Esophagus squamous epithelium (tissue), 5 donors: ENCODE results near the gene STT3B. TPM values are rescaled to one million over a fixed set of nuclear protein-coding genes. Genes with fewer than 3 reads are reported as not detected.

Experiments used
- DNase-seq: peaks from one replicate; lab custom pipeline; 2025; lab: John Stamatoyannopoulos, UW
- H3K27ac ChIP-seq, 4 donors: fragments of 200-600 bp; sonication (generic); one replicate each; pipeline ENCODE4 v1.5.1; 2016 to 2019; ENCODE audit warnings: mild to moderate bottlenecking in 1 of 4
- H3K27me3 ChIP-seq, 4 donors: fragments of 200-600 bp; sonication (generic); 1 replicate in 3 of 4; 2 replicates in 1 of 4; pipeline versions ENCODE4 v1.5.1 to v1.6.0; 2017 to 2021; ENCODE audit warnings: antibody characterized with exemption in 1 of 4
- H3K36me3 ChIP-seq, 3 donors: fragments of 200-600 bp; sonication (generic); one replicate each; pipeline ENCODE4 v1.5.1; 2016 to 2019
- H3K4me1 ChIP-seq, 3 donors: fragments of 200-600 bp; sonication (generic); one replicate each; pipeline ENCODE4 v1.5.1; 2017 to 2019
- H3K4me3 ChIP-seq, 4 donors: fragments of 200-600 bp; sonication (generic); 1 replicate in 3 of 4; 2 replicates in 1 of 4; pipeline ENCODE4 v1.5.1; 2016 to 2019; ENCODE audit warnings: mild to moderate bottlenecking in 2 of 4, moderate library complexity in 1 of 4
- H3K9me3 ChIP-seq, 3 donors: fragments of 200-600 bp; sonication (generic); one replicate each; pipeline ENCODE4 v1.5.1; 2016 to 2019
- POLR2A ChIP-seq, 4 donors: fragments of 450-650 bp; IDR thresholded peaks; one replicate each; pipeline ENCODE4 v1.6.1; 2017; ENCODE audit warnings: antibody characterized with exemption in 4 of 4, mild to moderate bottlenecking in 4 of 4, moderate library complexity in 3 of 4
- WGBS, 2 donors: methylation state at CpG; one replicate each; pipeline ENCODE4 v1.1.5; 2018; 5-methylcytosine and 5-hydroxymethylcytosine counted together
- intact Hi-C: fragments of 100-400 bp; cut with DNase I; formaldehyde crosslinking; loops from one replicate; pipeline ENCODE4 v1.15.0; 2022
- total RNA-seq, 4 donors: library from RNA; depleted of rRNA; stranded (reverse); fragments of >200 nt; gene quantifications; one replicate each; pipeline ENCODE4 v1.1.0, GENCODE V29; 2016
- TF ChIP-seq, protein P1 (sequence below), 6 experiments: fragments of 450-650 bp in 4 of 6; fragments of 200-600 bp in 2 of 6; sonication (generic) in 2 of 6; IDR thresholded peaks; one replicate each; pipeline ENCODE4 v1.5.1; 2016 to 2019; ENCODE audit warnings: antibody characterized with exemption in 6 of 6, mild to moderate bottlenecking in 4 of 6, moderate library complexity in 4 of 6
- donor health status: DM: yes; HTN: yes; CAD: no.

Gene STT3B
- total RNA-seq, 4 donors from 2014 or later, result 82.1 to 123 (median 93.5) TPM

DNA sequence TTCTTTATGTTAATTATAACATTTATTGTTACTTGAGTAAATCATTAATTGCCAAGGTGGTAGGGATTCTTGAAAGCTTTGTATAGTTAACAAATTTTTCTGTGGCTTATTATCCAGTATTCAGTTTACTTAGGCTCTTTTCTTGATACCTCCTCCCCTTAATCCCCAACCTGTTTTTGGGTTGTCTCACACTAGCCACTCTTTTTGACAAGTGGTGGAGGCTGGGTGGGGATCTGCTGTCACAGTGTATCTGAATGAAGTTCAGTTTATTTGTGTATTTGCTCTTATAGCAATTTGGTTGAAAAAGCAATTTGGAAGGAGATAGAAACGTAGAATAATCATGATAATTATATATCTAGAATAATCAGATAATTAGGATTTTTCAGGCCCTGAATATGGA is 43.8 kb downstream of the STT3B start:
- intact Hi-C loops, result no loop called here
- no peaks in the 10 kb centered on the region for H3K27me3 ChIP-seq
- H3K36me3 ChIP-seq, result peaks cover 0 to 19% (median 0%) of the 10 kb centered on the region in 3 donors
- no peak overlapping the region for H3K27ac ChIP-seq
- no peak for TF ChIP-seq POLR2A (IDR thresholded peaks at IDR 0.05)
- TF ChIP-seq, protein P1, sequence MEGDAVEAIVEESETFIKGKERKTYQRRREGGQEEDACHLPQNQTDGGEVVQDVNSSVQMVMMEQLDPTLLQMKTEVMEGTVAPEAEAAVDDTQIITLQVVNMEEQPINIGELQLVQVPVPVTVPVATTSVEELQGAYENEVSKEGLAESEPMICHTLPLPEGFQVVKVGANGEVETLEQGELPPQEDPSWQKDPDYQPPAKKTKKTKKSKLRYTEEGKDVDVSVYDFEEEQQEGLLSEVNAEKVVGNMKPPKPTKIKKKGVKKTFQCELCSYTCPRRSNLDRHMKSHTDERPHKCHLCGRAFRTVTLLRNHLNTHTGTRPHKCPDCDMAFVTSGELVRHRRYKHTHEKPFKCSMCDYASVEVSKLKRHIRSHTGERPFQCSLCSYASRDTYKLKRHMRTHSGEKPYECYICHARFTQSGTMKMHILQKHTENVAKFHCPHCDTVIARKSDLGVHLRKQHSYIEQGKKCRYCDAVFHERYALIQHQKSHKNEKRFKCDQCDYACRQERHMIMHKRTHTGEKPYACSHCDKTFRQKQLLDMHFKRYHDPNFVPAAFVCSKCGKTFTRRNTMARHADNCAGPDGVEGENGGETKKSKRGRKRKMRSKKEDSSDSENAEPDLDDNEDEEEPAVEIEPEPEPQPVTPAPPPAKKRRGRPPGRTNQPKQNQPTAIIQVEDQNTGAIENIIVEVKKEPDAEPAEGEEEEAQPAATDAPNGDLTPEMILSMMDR (IDR thresholded peaks at IDR 0.05), result no peak
- 90 to 95% methylated on average over 1 of the region's 1 CpG for WGBS, 2 donors
- H3K4me1 ChIP-seq, result peaks cover 0 to 27% (median 0%) of the 10 kb centered on the region in 3 donors
- no peak for DNase-seq
- H3K4me3 ChIP-seq, result no peak overlapping the region
- H3K9me3 ChIP-seq, result no peaks in the 10 kb centered on the region

DNA sequence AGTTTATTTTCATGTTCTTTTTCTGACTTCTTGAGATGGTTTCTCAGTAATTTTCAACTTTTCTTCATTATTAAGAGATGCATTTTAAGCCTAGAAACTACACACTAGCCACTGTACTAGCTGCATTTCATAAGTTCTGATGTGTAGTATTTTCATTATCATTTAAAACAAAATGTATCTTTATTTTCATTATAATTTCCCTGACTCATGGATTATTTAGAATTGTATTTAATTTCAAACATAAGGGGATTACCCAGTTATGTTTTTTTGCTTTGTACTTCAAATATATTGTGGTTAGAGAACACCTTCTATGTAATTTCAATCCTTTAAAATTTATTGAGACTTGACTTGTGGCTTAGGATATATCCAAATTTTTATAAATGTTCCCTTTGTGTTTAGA is 44.5 kb downstream of the STT3B start:
- Histone ChIP-seq H3K4me1 (peaks cover 0 to 27% (median 0%) of the 10 kb centered on the region in 3 donors), H3K4me3 (no peak overlapping the region), H3K36me3 (peaks cover 0 to 19% (median 0%) of the 10 kb centered on the region in 3 donors), H3K9me3 (no peaks in the 10 kb centered on the region), H3K27me3 (no peaks in the 10 kb centered on the region), H3K27ac (no peak overlapping the region)
- TF ChIP-seq POLR2A (IDR thresholded peaks at IDR 0.05), result no peak
- TF ChIP-seq, protein P1 (IDR thresholded peaks at IDR 0.05), result no peak
- intact Hi-C loops, result no loop called here
- no peak for DNase-seq

DNA sequence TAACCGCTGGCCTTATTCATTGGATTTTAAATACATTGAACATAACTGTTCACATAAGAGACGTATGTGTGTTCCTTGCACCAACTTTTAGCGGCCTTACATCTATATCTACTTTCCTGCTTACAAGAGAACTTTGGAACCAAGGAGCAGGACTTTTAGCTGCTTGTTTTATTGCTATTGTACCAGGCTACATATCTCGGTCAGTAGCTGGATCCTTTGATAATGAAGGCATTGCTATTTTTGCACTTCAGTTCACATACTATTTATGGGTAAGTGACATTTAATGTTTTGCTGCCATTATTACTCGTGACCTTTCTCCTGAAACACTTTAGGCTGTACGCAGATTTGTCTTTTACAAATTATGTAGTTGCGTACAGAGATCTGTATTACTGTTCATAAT is 47.1 kb downstream of the STT3B start:
- H3K27ac ChIP-seq, result no peak overlapping the region
- 87 to 88% methylated on average over 7 of the region's 7 CpGs for whole genome bisulfite sequencing, 2 donors
- intact Hi-C loops, result no loop called here
- H3K27me3 ChIP-seq, result no peaks in the 10 kb centered on the region
- no peak for TF ChIP-seq POLR2A (IDR thresholded peaks at IDR 0.05)
- TF ChIP-seq, protein P1 (IDR thresholded peaks at IDR 0.05), result no peak
- DNase-seq, result no peak
- no peaks in the 10 kb centered on the region for H3K9me3 ChIP-seq
- H3K4me3 ChIP-seq, result no peak overlapping the region
- H3K4me1 ChIP-seq, result peaks cover 0 to 7% (median 0%) of the 10 kb centered on the region in 3 donors
- peaks cover 0 to 35% (median 0%) of the 10 kb centered on the region in 3 donors for H3K36me3 ChIP-seq

DNA sequence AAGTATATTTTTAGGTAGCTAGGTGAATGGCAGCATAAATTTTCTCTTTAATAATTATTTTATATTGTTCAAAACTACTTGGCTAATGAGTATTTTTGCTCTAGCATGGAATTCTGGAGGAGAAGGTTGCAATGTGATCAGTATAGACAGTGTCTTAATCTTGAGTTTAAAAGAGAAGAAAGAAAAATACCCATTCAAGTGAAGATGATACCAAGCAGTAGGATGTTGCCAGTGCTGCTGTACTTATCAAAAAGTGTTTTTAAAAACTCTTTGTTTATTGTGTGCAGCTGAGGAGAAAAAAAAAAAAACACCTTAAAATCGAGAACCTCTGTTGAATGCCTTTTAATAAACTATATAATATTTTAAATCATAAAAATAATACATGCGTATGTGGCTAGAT is 47.9 kb downstream of the STT3B start:
- intact Hi-C loops, result no loop called here
- no peaks in the 10 kb centered on the region for H3K27me3 ChIP-seq
- H3K27ac ChIP-seq, result no peak overlapping the region
- H3K4me1 ChIP-seq, result peaks cover 0 to under 1% (median 0%) of the 10 kb centered on the region in 3 donors
- H3K9me3 ChIP-seq, result no peaks in the 10 kb centered on the region
- peaks cover 0 to 39% (median 0%) of the 10 kb centered on the region in 3 donors for H3K36me3 ChIP-seq
- no peak overlapping the region for H3K4me3 ChIP-seq
- no peak for DNase-seq
- TF ChIP-seq, protein P1 (IDR thresholded peaks at IDR 0.05), result no peak
- no peak for TF ChIP-seq POLR2A (IDR thresholded peaks at IDR 0.05)
- 89 to 90% methylated on average over 2 of the region's 2 CpGs for WGBS, 2 donors

DNA sequence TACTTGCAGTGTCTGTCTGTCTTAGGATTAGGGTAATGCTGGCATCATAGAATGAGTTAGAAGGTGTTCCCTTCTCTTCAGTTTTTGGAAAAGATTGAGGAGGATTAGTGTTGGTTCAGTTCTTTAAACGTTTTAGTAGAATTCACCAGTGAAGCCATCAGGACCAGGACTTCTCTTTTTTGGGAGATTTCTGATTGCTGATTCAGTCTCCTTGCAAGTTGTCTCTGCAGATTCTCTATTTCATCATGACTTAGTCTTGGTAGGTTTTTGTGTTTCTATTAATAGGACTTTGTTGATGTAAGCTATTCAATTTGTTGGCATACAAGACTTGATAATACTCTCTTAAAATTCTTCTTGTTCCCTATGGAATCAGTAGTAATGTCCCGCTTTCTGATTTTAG is 48.9 kb downstream of the STT3B start:
- TF ChIP-seq, protein P1 (IDR thresholded peaks at IDR 0.05), result no peak
- no peak for TF ChIP-seq POLR2A (IDR thresholded peaks at IDR 0.05)
- Histone ChIP-seq H3K36me3 (peaks cover 0 to 48% (median 0%) of the 10 kb centered on the region in 3 donors), H3K4me3 (no peak overlapping the region), H3K27me3 (no peaks in the 10 kb centered on the region), H3K27ac (no peak overlapping the region), H3K9me3 (no peaks in the 10 kb centered on the region), H3K4me1 (no peaks in the 10 kb centered on the region)
- 64 to 69% methylated on average over 2 of the region's 2 CpGs for WGBS, 2 donors
- DNase-seq, result no peak
- intact Hi-C loops, result no loop called here
